ENCODE data around the gene PARPBP.
"Not testable (repeated sequence)": the region's sequence is repeated elsewhere in the genome, so short reads cannot be mapped to it uniquely, and the experiment has no call there.

Gene PARPBP

GRCh38 chr12:102147062-102147587 is 27.1 kb downstream of the PARPBP start:
- DNase-seq (ENCODE audit: low read depth): not testable (repeated sequence)

- not testable (repeated sequence) for DNase-seq (ENCODE audit: low read depth)
Observed at GRCh38 chr12:102155206-102155605, 35.2 kb downstream of the PARPBP start.

GRCh38 chr12:102163383-102163782 is 43.4 kb downstream of the PARPBP start:
- DNase-seq (ENCODE audit: low read depth): no peak

- DNase-seq (ENCODE audit: low read depth): no peak
Observed at GRCh38 chr12:102167821-102168604, 48.0 kb downstream of the PARPBP start.

GRCh38 chr12:102169922-102170621 is 50.1 kb downstream of the PARPBP start:
- no peak for DNase-seq (ENCODE audit: low read depth)

- DNase-seq (ENCODE audit: low read depth): no peak
Observed at GRCh38 chr12:102171951-102172350, 52.0 kb downstream of the PARPBP start.

GRCh38 chr12:102172436-102172835 is 52.5 kb downstream of the PARPBP start:
- no peak for DNase-seq (ENCODE audit: low read depth)

- no peak for DNase-seq (ENCODE audit: low read depth)
Observed at GRCh38 chr12:102174117-102174516, 54.1 kb downstream of the PARPBP start.

- DNase-seq (ENCODE audit: low read depth): no peak
Observed at GRCh38 chr12:102174761-102175160, 54.8 kb downstream of the PARPBP start.

GRCh38 chr12:102182635-102183034 is 62.7 kb downstream of the PARPBP start:
- no peak for DNase-seq (ENCODE audit: low read depth)

GRCh38 chr12:102195826-102196225 is 75.8 kb downstream of the PARPBP start:
- no peak for DNase-seq (ENCODE audit: low read depth)

- DNase-seq (ENCODE audit: low read depth): no peak
Observed at GRCh38 chr12:102197789-102198188, 77.8 kb downstream of the PARPBP start, which contains the start of gene PMCH. TSS of gene PMCH (minus strand) at chr12:102197833. CDS start at chr12:102197770, 63 bp downstream.

- DNase-seq (ENCODE audit: low read depth): no peak
Observed at GRCh38 chr12:102201436-102202061, 81.6 kb downstream of the PARPBP start.

GRCh38 chr12:102202556-102202955 is 82.6 kb downstream of the PARPBP start:
- no peak for DNase-seq (ENCODE audit: low read depth)

- DNase-seq (ENCODE audit: low read depth): no peak
Observed at GRCh38 chr12:102204025-102204424, 84.0 kb downstream of the PARPBP start.

GRCh38 chr12:102215992-102216691 is 96.2 kb downstream of the PARPBP start:
- no peak for DNase-seq (ENCODE audit: low read depth)

- no peak for DNase-seq (ENCODE audit: low read depth)
Observed at GRCh38 chr12:102220736-102221135, 100.8 kb downstream of the PARPBP start.

GRCh38 chr12:102227954-102228353 is 108.0 kb downstream of the PARPBP start:
- no peak for DNase-seq (ENCODE audit: low read depth)

- DNase-seq (ENCODE audit: low read depth): no peak
Observed at GRCh38 chr12:102232036-102232435, 112.1 kb downstream of the PARPBP start.

- DNase-seq (ENCODE audit: low read depth): no peak
Observed at GRCh38 chr12:102232446-102232845, 112.5 kb downstream of the PARPBP start.

- DNase-seq (ENCODE audit: low read depth): no peak
Observed at GRCh38 chr12:102234599-102234998, 114.6 kb downstream of the PARPBP start.

- not testable (repeated sequence) for DNase-seq (ENCODE audit: low read depth)
Observed at GRCh38 chr12:102240859-102241258, 120.9 kb downstream of the PARPBP start.

Measured in stimulated activated CD8-positive, alpha-beta memory T cell treated with anti-CD3 and anti-CD28 coated beads, Interleukin-4, amount 100 ng/mL, for 24 hours (primary cell).